CD4-positive, alpha-beta T cell treated with Interleukin-15 for 1 hour (primary cell): Measurements from ENCODE around the gene ELK4.

Experiments used
- DNase-seq: peaks from one replicate; pipeline ENCODE4 v3.0.0-alpha.2; 2020

Gene ELK4

GRCh38 chr1:205631768-205632668 is at the start of gene ELK4:
Gene ELK4, minus strand, starts transcription at chr1:205632011. Its CDS starts 8,129 bp downstream, at chr1:205623882.
- peak; percentile 99 for DNase-seq

- no peak for DNase-seq
Observed at GRCh38 chr1:205681364-205681763, 49.6 kb upstream of the ELK4 start.

- DNase-seq = peak; percentile 37
Observed at GRCh38 chr1:205680073-205680851, 48.5 kb upstream of the ELK4 start, which contains the start of gene SLC45A3. Gene SLC45A3, minus strand, starts transcription at chr1:205680509. Its CDS starts 15,853 bp downstream, at chr1:205664656.

GRCh38 chr1:205678286-205679111 is 46.7 kb upstream of the ELK4 start:
- no peak for DNase-seq

GRCh38 chr1:205677167-205677566 is 45.4 kb upstream of the ELK4 start:
- no peak for DNase-seq

GRCh38 chr1:205676597-205676996 is 44.8 kb upstream of the ELK4 start:
- DNase-seq = no peak

GRCh38 chr1:205676002-205676401 is 44.2 kb upstream of the ELK4 start:
- no peak for DNase-seq

GRCh38 chr1:205675247-205675646 is 43.4 kb upstream of the ELK4 start:
- no peak for DNase-seq

GRCh38 chr1:205672970-205673369 is 41.2 kb upstream of the ELK4 start:
- DNase-seq = no peak

GRCh38 chr1:205672395-205672889 is 40.6 kb upstream of the ELK4 start:
- no peak for DNase-seq

GRCh38 chr1:205670611-205671430 is 39.0 kb upstream of the ELK4 start:
- no peak for DNase-seq

GRCh38 chr1:205670150-205670446 is 38.3 kb upstream of the ELK4 start:
- no peak for DNase-seq

GRCh38 chr1:205669341-205670149 is 37.7 kb upstream of the ELK4 start:
- DNase-seq = peak; percentile 42

GRCh38 chr1:205668951-205669340 is 37.1 kb upstream of the ELK4 start:
- DNase-seq = peak; percentile 55

GRCh38 chr1:205667909-205668643 is 36.3 kb upstream of the ELK4 start:
- no peak for DNase-seq

GRCh38 chr1:205666372-205667166 is 34.8 kb upstream of the ELK4 start:
- DNase-seq = no peak

- no peak for DNase-seq
Observed at GRCh38 chr1:205665201-205666045, 33.6 kb upstream of the ELK4 start.

- DNase-seq = no peak
Observed at GRCh38 chr1:205664399-205665017, 32.7 kb upstream of the ELK4 start.
